ENCODE results near the gene CFAP57.
"Not testable (repeated sequence)": the region's sequence is repeated elsewhere in the genome, so short reads cannot be mapped to it uniquely, and the experiment has no call there.

Gene CFAP57

GRCh38 chr1:43171876-43172526 lies at the start of gene CFAP57, which contains the start of gene EBNA1BP2:
CFAP57 (plus strand) TSS chr1:43172330; CDS start chr1:43172754, 424 bp downstream.
EBNA1BP2 (minus strand) TSS chr1:43172290; CDS start chr1:43172118, 172 bp downstream.
- DNase-seq (ENCODE audit: low read depth in 2 of 2): peak; percentile 88 to 92

GRCh38 chr1:43123031-43123430 lies 49.1 kb upstream of the CFAP57 start:
- no peak for DNase-seq (ENCODE audit: low read depth in 2 of 2)

GRCh38 chr1:43128816-43129215 lies 43.3 kb upstream of the CFAP57 start:
- DNase-seq (ENCODE audit: low read depth in 2 of 2): no peak

GRCh38 chr1:43129426-43129825 lies 42.7 kb upstream of the CFAP57 start:
- no peak for DNase-seq (ENCODE audit: low read depth in 2 of 2)

GRCh38 chr1:43134068-43134467 lies 38.1 kb upstream of the CFAP57 start:
- no peak for DNase-seq (ENCODE audit: low read depth in 2 of 2)

GRCh38 chr1:43134640-43135039 lies 37.5 kb upstream of the CFAP57 start:
- no peak for DNase-seq (ENCODE audit: low read depth in 2 of 2)

- DNase-seq (ENCODE audit: low read depth in 2 of 2): no peak
These were observed 36.0 kb upstream of the CFAP57 start for GRCh38 chr1:43135857-43136781.

- DNase-seq (ENCODE audit: low read depth in 2 of 2): no peak
These were observed 34.6 kb upstream of the CFAP57 start for GRCh38 chr1:43137445-43138052.

GRCh38 chr1:43139295-43139694 lies 32.8 kb upstream of the CFAP57 start:
- DNase-seq (ENCODE audit: low read depth in 2 of 2): not testable (repeated sequence)

GRCh38 chr1:43140010-43140409 lies 32.1 kb upstream of the CFAP57 start:
- no peak for DNase-seq (ENCODE audit: low read depth in 2 of 2)

- no peak for DNase-seq (ENCODE audit: low read depth in 2 of 2)
These were observed 31.5 kb upstream of the CFAP57 start for GRCh38 chr1:43140583-43140982.

GRCh38 chr1:43143441-43143888 lies 28.7 kb upstream of the CFAP57 start:
- DNase-seq (ENCODE audit: low read depth in 2 of 2): peak in 1 of 2 experiments; percentile 5

GRCh38 chr1:43144237-43144636 lies 27.9 kb upstream of the CFAP57 start:
- no peak for DNase-seq (ENCODE audit: low read depth in 2 of 2)

- DNase-seq (ENCODE audit: low read depth in 2 of 2): peak; percentile 12 to 38
These were observed 24.4 kb upstream of the CFAP57 start for GRCh38 chr1:43147625-43148327.

GRCh38 chr1:43149889-43150288 lies 22.2 kb upstream of the CFAP57 start:
- no peak for DNase-seq (ENCODE audit: low read depth in 2 of 2)

- no peak for DNase-seq (ENCODE audit: low read depth in 2 of 2)
These were observed 19.3 kb upstream of the CFAP57 start for GRCh38 chr1:43152866-43153265.

- no peak for DNase-seq (ENCODE audit: low read depth in 2 of 2)
These were observed 18.7 kb upstream of the CFAP57 start for GRCh38 chr1:43153443-43153842.

GRCh38 chr1:43156026-43156425 lies 16.1 kb upstream of the CFAP57 start:
- no peak for DNase-seq (ENCODE audit: low read depth in 2 of 2)

- DNase-seq (ENCODE audit: low read depth in 2 of 2): no peak
These were observed 7.0 kb upstream of the CFAP57 start for GRCh38 chr1:43165162-43165561.

GRCh38 chr1:43165765-43166164 lies 6.4 kb upstream of the CFAP57 start:
- DNase-seq (ENCODE audit: low read depth in 2 of 2): no peak

- no peak for DNase-seq (ENCODE audit: low read depth in 2 of 2)
These were observed 736 bp upstream of the CFAP57 start for GRCh38 chr1:43171312-43171875.
